Measurements from ENCODE around the gene TK2.

The TK2 gene

GRCh38 chr16:66489818-66490217 lies 60.1 kb downstream of the TK2 start:
- Histone ChIP-seq H3K23ac (ENCODE audit: low read depth, low read length, poor library complexity) (no peak overlapping the region), H3K4me3 (ENCODE audit: low read length in 2 of 2) (no peak overlapping the region), H3K27me3 (ENCODE audit: control insufficient read depth in 3 of 3, insufficient read depth in 3 of 3, low read depth in 1 of 3, low read length in 3 of 3) (no peaks in the 10 kb centered on the region), H2AK5ac (ENCODE audit: low read depth, low read length) (no peak overlapping the region), H3K4ac (ENCODE audit: low read length) (no peak overlapping the region), H3K4me2 (ENCODE audit: insufficient read depth, low read length, poor library complexity, severe bottlenecking) (no peak overlapping the region), H4K91ac (ENCODE audit: low read depth, low read length, poor library complexity) (no peak overlapping the region), H3K27ac (replicated peaks; ENCODE audit: low read length) (no peak overlapping the region), H4K8ac (ENCODE audit: low read depth, low read length) (no peak overlapping the region), H2BK120ac (ENCODE audit: low read depth, low read length) (no peak overlapping the region), H3K36me3 (replicated peaks in 1 of 2; ENCODE audit: control insufficient read depth in 2 of 2, insufficient read depth in 2 of 2, low read length in 2 of 2) (no peaks in the 10 kb centered on the region), H3K4me1 (ENCODE audit: control insufficient read depth in 2 of 2, insufficient read depth in 1 of 2, low read depth in 1 of 2, low read length in 2 of 2) (peaks cover 8 to 15% of the 10 kb centered on the region in 2 donors), H3K9me3 (replicated peaks in 1 of 2; ENCODE audit: control insufficient read depth in 2 of 2, insufficient read depth in 1 of 2, low read depth in 1 of 2, low read length in 2 of 2) (no peaks in the 10 kb centered on the region), H3K18ac (ENCODE audit: low read length) (no peak overlapping the region), H2BK5ac (ENCODE audit: low read length) (no peak overlapping the region), H3K14ac (ENCODE audit: low read length) (no peak overlapping the region), H2BK15ac (ENCODE audit: low read length) (no peak overlapping the region), H3K79me1 (ENCODE audit: low read depth, low read length) (no peaks in the 10 kb centered on the region), H2BK12ac (ENCODE audit: low read length) (no peak overlapping the region), H3K9ac (ENCODE audit: low read depth, low read length, poor library complexity) (no peak overlapping the region), H2AFZ (ENCODE audit: low read length) (no peak overlapping the region)
- DNase-seq (ENCODE audit: low spot score): no peak
- no CpG with 5 or more reads among the region's 5 CpGs for WGBS, 2 donors (ENCODE audit: extremely low coverage in 2 of 2, insufficient read length in 2 of 2, insufficient replicate concordance in 1 of 2)

- WGBS, 2 donors (ENCODE audit: extremely low coverage in 2 of 2, insufficient read length in 2 of 2, insufficient replicate concordance in 1 of 2): no CpG with 5 or more reads among the region's 2 CpGs
- H3K4me2 ChIP-seq (ENCODE audit: insufficient read depth, low read length, poor library complexity, severe bottlenecking): no peak overlapping the region
- no peak overlapping the region for H3K18ac ChIP-seq (ENCODE audit: low read length)
Measured at GRCh38 chr16:66489385-66489784, 60.5 kb downstream of the TK2 start.

GRCh38 chr16:66488505-66488904 lies 61.4 kb downstream of the TK2 start:
- H3K9ac ChIP-seq (ENCODE audit: low read depth, low read length, poor library complexity): no peak overlapping the region
- H2BK5ac ChIP-seq (ENCODE audit: low read length): no peak overlapping the region
- H4K91ac ChIP-seq (ENCODE audit: low read depth, low read length, poor library complexity): no peak overlapping the region
- H3K23ac ChIP-seq (ENCODE audit: low read depth, low read length, poor library complexity): no peak overlapping the region
- no peaks in the 10 kb centered on the region for H3K27me3 ChIP-seq (ENCODE audit: control insufficient read depth in 3 of 3, insufficient read depth in 3 of 3, low read depth in 1 of 3, low read length in 3 of 3)
- DNase-seq (ENCODE audit: low spot score): no peak
- no peaks in the 10 kb centered on the region for H3K79me1 ChIP-seq (ENCODE audit: low read depth, low read length)
- no peak overlapping the region for H3K4me2 ChIP-seq (ENCODE audit: insufficient read depth, low read length, poor library complexity, severe bottlenecking)
- H3K9me3 ChIP-seq (replicated peaks in 1 of 2; ENCODE audit: control insufficient read depth in 2 of 2, insufficient read depth in 1 of 2, low read depth in 1 of 2, low read length in 2 of 2): no peaks in the 10 kb centered on the region
- no peak overlapping the region for H2BK15ac ChIP-seq (ENCODE audit: low read length)
- no peak overlapping the region for H3K14ac ChIP-seq (ENCODE audit: low read length)
- no CpG with 5 or more reads among the region's 1 CpG for whole genome bisulfite sequencing, 2 donors (ENCODE audit: extremely low coverage in 2 of 2, insufficient read length in 2 of 2, insufficient replicate concordance in 1 of 2)
- H3K4me3 ChIP-seq (ENCODE audit: low read length in 2 of 2): no peak overlapping the region
- H2BK120ac ChIP-seq (ENCODE audit: low read depth, low read length): no peak overlapping the region
- H2AFZ ChIP-seq (ENCODE audit: low read length): no peak overlapping the region
- no peak overlapping the region for H3K18ac ChIP-seq (ENCODE audit: low read length)
- no peak overlapping the region for H3K4ac ChIP-seq (ENCODE audit: low read length)
- no peaks in the 10 kb centered on the region for H3K36me3 ChIP-seq (replicated peaks in 1 of 2; ENCODE audit: control insufficient read depth in 2 of 2, insufficient read depth in 2 of 2, low read length in 2 of 2)
- no peak overlapping the region for H2AK5ac ChIP-seq (ENCODE audit: low read depth, low read length)
- no peak overlapping the region for H2BK12ac ChIP-seq (ENCODE audit: low read length)
- H4K8ac ChIP-seq (ENCODE audit: low read depth, low read length): no peak overlapping the region
- H3K4me1 ChIP-seq (ENCODE audit: control insufficient read depth in 2 of 2, insufficient read depth in 1 of 2, low read depth in 1 of 2, low read length in 2 of 2): peaks cover 8 to 15% of the 10 kb centered on the region in 2 donors
- no peak overlapping the region for H3K27ac ChIP-seq (replicated peaks; ENCODE audit: low read length)

More at GRCh38 chr16:66489385-66489784, 60.5 kb downstream of the TK2 start:
- no peaks in the 10 kb centered on the region for H3K9me3 ChIP-seq (replicated peaks in 1 of 2; ENCODE audit: control insufficient read depth in 2 of 2, insufficient read depth in 1 of 2, low read depth in 1 of 2, low read length in 2 of 2)
- no peak overlapping the region for H2AK5ac ChIP-seq (ENCODE audit: low read depth, low read length)
- no peaks in the 10 kb centered on the region for H3K36me3 ChIP-seq (replicated peaks in 1 of 2; ENCODE audit: control insufficient read depth in 2 of 2, insufficient read depth in 2 of 2, low read length in 2 of 2)
- peaks cover 8 to 15% of the 10 kb centered on the region in 2 donors for H3K4me1 ChIP-seq (ENCODE audit: control insufficient read depth in 2 of 2, insufficient read depth in 1 of 2, low read depth in 1 of 2, low read length in 2 of 2)
- no peak overlapping the region for H3K4ac ChIP-seq (ENCODE audit: low read length)
- H3K4me3 ChIP-seq (ENCODE audit: low read length in 2 of 2): peak overlapping the region in 1 of 2 donors; percentile 2
- no peak overlapping the region for H3K9ac ChIP-seq (ENCODE audit: low read depth, low read length, poor library complexity)
- no peaks in the 10 kb centered on the region for H3K79me1 ChIP-seq (ENCODE audit: low read depth, low read length)
- no peak overlapping the region for H2AFZ ChIP-seq (ENCODE audit: low read length)
- H3K27ac ChIP-seq (replicated peaks; ENCODE audit: low read length): no peak overlapping the region
- H2BK15ac ChIP-seq (ENCODE audit: low read length): no peak overlapping the region
- no peak overlapping the region for H2BK120ac ChIP-seq (ENCODE audit: low read depth, low read length)
- H2BK12ac ChIP-seq (ENCODE audit: low read length): no peak overlapping the region
- H2BK5ac ChIP-seq (ENCODE audit: low read length): no peak overlapping the region
- H4K91ac ChIP-seq (ENCODE audit: low read depth, low read length, poor library complexity): no peak overlapping the region
- no peak overlapping the region for H4K8ac ChIP-seq (ENCODE audit: low read depth, low read length)
- H3K14ac ChIP-seq (ENCODE audit: low read length): no peak overlapping the region
- DNase-seq (ENCODE audit: low spot score): no peak
- no peaks in the 10 kb centered on the region for H3K27me3 ChIP-seq (ENCODE audit: control insufficient read depth in 3 of 3, insufficient read depth in 3 of 3, low read depth in 1 of 3, low read length in 3 of 3)
- H3K23ac ChIP-seq (ENCODE audit: low read depth, low read length, poor library complexity): no peak overlapping the region

GRCh38 chr16:66487580-66488275 lies 62.2 kb downstream of the TK2 start:
- no peaks in the 10 kb centered on the region for H3K79me1 ChIP-seq (ENCODE audit: low read depth, low read length)
- H4K8ac ChIP-seq (ENCODE audit: low read depth, low read length): no peak overlapping the region
- no peak overlapping the region for H3K18ac ChIP-seq (ENCODE audit: low read length)
- no peak overlapping the region for H3K14ac ChIP-seq (ENCODE audit: low read length)
- H2AFZ ChIP-seq (ENCODE audit: low read length): peak overlapping the region; percentile 81
- H3K27me3 ChIP-seq (ENCODE audit: control insufficient read depth in 3 of 3, insufficient read depth in 3 of 3, low read depth in 1 of 3, low read length in 3 of 3): no peaks in the 10 kb centered on the region
- no peak overlapping the region for H3K23ac ChIP-seq (ENCODE audit: low read depth, low read length, poor library complexity)
- H2BK5ac ChIP-seq (ENCODE audit: low read length): no peak overlapping the region
- no peak overlapping the region for H2BK120ac ChIP-seq (ENCODE audit: low read depth, low read length)
- H3K4me2 ChIP-seq (ENCODE audit: insufficient read depth, low read length, poor library complexity, severe bottlenecking): no peak overlapping the region
- H3K27ac ChIP-seq (replicated peaks; ENCODE audit: low read length): no peak overlapping the region
- H3K9me3 ChIP-seq (replicated peaks in 1 of 2; ENCODE audit: control insufficient read depth in 2 of 2, insufficient read depth in 1 of 2, low read depth in 1 of 2, low read length in 2 of 2): no peaks in the 10 kb centered on the region
- no peak overlapping the region for H2AK5ac ChIP-seq (ENCODE audit: low read depth, low read length)
- no peak overlapping the region for H3K9ac ChIP-seq (ENCODE audit: low read depth, low read length, poor library complexity)
- no peak overlapping the region for H2BK12ac ChIP-seq (ENCODE audit: low read length)
- peak overlapping the region; percentile 16 for H2BK15ac ChIP-seq (ENCODE audit: low read length)
- peaks cover 8 to 15% of the 10 kb centered on the region in 2 donors for H3K4me1 ChIP-seq (ENCODE audit: control insufficient read depth in 2 of 2, insufficient read depth in 1 of 2, low read depth in 1 of 2, low read length in 2 of 2)
- H3K36me3 ChIP-seq (replicated peaks in 1 of 2; ENCODE audit: control insufficient read depth in 2 of 2, insufficient read depth in 2 of 2, low read length in 2 of 2): no peaks in the 10 kb centered on the region
- WGBS, 2 donors (ENCODE audit: extremely low coverage in 2 of 2, insufficient read length in 2 of 2, insufficient replicate concordance in 1 of 2): no CpG with 5 or more reads among the region's 5 CpGs
- no peak overlapping the region for H4K91ac ChIP-seq (ENCODE audit: low read depth, low read length, poor library complexity)
- H3K4me3 ChIP-seq (ENCODE audit: low read length in 2 of 2): no peak overlapping the region
- no peak for DNase-seq (ENCODE audit: low spot score)
- no peak overlapping the region for H3K4ac ChIP-seq (ENCODE audit: low read length)
